ENCODE data around the gene ZNF37A.
"Not testable (repeated sequence)": the region's sequence is repeated elsewhere in the genome, so short reads cannot be mapped to it uniquely, and the experiment has no call there.

The ZNF37A gene

GRCh38 chr10:38094158-38094926, at the start of gene ZNF37A:
Gene ZNF37A, plus strand, starts transcription at chr10:38094337. Its CDS starts 2,281 bp downstream, at chr10:38096618.
- DNase-seq (ENCODE audit: low read depth in 3 of 3): peak; percentile 77 to 85 (median 79)

- DNase-seq (ENCODE audit: low read depth in 3 of 3): no peak
These were observed 49.0 kb upstream of the ZNF37A start for GRCh38 chr10:38045129-38045528.

- DNase-seq (ENCODE audit: low read depth in 3 of 3): no peak
These were observed 46.5 kb upstream of the ZNF37A start for GRCh38 chr10:38047666-38048065.

GRCh38 chr10:38050212-38050611, 43.9 kb upstream of the ZNF37A start:
- DNase-seq (ENCODE audit: low read depth in 3 of 3): no peak

- no peak for DNase-seq (ENCODE audit: low read depth in 3 of 3)
These were observed 39.8 kb upstream of the ZNF37A start for GRCh38 chr10:38054361-38054797.

GRCh38 chr10:38055274-38055894, 38.8 kb upstream of the ZNF37A start:
- DNase-seq (ENCODE audit: low read depth in 3 of 3): not testable (repeated sequence)

GRCh38 chr10:38069663-38070062, 24.5 kb upstream of the ZNF37A start:
- not testable (repeated sequence) for DNase-seq (ENCODE audit: low read depth in 3 of 3)

GRCh38 chr10:38070501-38070900, 23.6 kb upstream of the ZNF37A start:
- DNase-seq (ENCODE audit: low read depth in 3 of 3): no peak

GRCh38 chr10:38072552-38072951, 21.6 kb upstream of the ZNF37A start:
- no peak for DNase-seq (ENCODE audit: low read depth in 3 of 3)

- DNase-seq (ENCODE audit: low read depth in 3 of 3): no peak
These were observed 17.4 kb upstream of the ZNF37A start for GRCh38 chr10:38076687-38077086.

GRCh38 chr10:38093318-38093717, 819 bp upstream of the ZNF37A start:
- DNase-seq (ENCODE audit: low read depth in 3 of 3): not testable (repeated sequence)

GRCh38 chr10:38093816-38094157, 350 bp upstream of the ZNF37A start:
- no peak for DNase-seq (ENCODE audit: low read depth in 3 of 3)

- DNase-seq (ENCODE audit: low read depth in 3 of 3): no peak
These were observed 914 bp downstream of the ZNF37A start for GRCh38 chr10:38094927-38095574.

GRCh38 chr10:38102880-38103279, 8.7 kb downstream of the ZNF37A start:
- DNase-seq (ENCODE audit: low read depth in 3 of 3): no peak

GRCh38 chr10:38103756-38104155, 9.6 kb downstream of the ZNF37A start:
- DNase-seq (ENCODE audit: low read depth in 3 of 3): no peak

- DNase-seq (ENCODE audit: low read depth in 3 of 3): no peak
These were observed 18.0 kb downstream of the ZNF37A start for GRCh38 chr10:38112159-38112558.

- DNase-seq (ENCODE audit: low read depth in 3 of 3): no peak
These were observed 24.1 kb downstream of the ZNF37A start for GRCh38 chr10:38118072-38118807.

GRCh38 chr10:38119038-38119437, 24.9 kb downstream of the ZNF37A start:
- DNase-seq (ENCODE audit: low read depth in 3 of 3): no peak

- DNase-seq (ENCODE audit: low read depth in 3 of 3): no peak
These were observed 33.7 kb downstream of the ZNF37A start for GRCh38 chr10:38127812-38128211.

- no peak for DNase-seq (ENCODE audit: low read depth in 3 of 3)
These were observed 49.5 kb downstream of the ZNF37A start for GRCh38 chr10:38143587-38143986.

- DNase-seq (ENCODE audit: low read depth in 3 of 3): no peak
These were observed 52.6 kb downstream of the ZNF37A start for GRCh38 chr10:38146579-38147333.

Data from stimulated activated CD4-positive, alpha-beta T cell treated with anti-CD3 and anti-CD28 coated beads, TNF-alpha, amount 100 ng/mL, for 48 hours (primary cell).